ENCODE measurements around the gene TTC7B.
"Not testable (repeated sequence)": the region's sequence is repeated elsewhere in the genome, so short reads cannot be mapped to it uniquely, and the experiment has no call there.

TTC7B gene

GRCh38 chr14:90544971-90545370 is 271.3 kb downstream of the TTC7B start:
- DNase-seq (ENCODE audit: low spot score): no peak

GRCh38 chr14:90544566-90544965 is 271.7 kb downstream of the TTC7B start:
- no peak for DNase-seq (ENCODE audit: low spot score)

- no peak for DNase-seq (ENCODE audit: low spot score)
Observed at GRCh38 chr14:90543876-90544275, 272.4 kb downstream of the TTC7B start.

GRCh38 chr14:90541076-90541634 is 275.1 kb downstream of the TTC7B start:
- no peak for DNase-seq (ENCODE audit: low spot score)

GRCh38 chr14:90540437-90540836 is 275.8 kb downstream of the TTC7B start:
- no peak for DNase-seq (ENCODE audit: low spot score)

- no peak for DNase-seq (ENCODE audit: low spot score)
Observed at GRCh38 chr14:90539996-90540395, 276.2 kb downstream of the TTC7B start.

- DNase-seq (ENCODE audit: low spot score): no peak
Observed at GRCh38 chr14:90539496-90539775, 276.8 kb downstream of the TTC7B start.

GRCh38 chr14:90538716-90539495 is 277.3 kb downstream of the TTC7B start:
- no peak for DNase-seq (ENCODE audit: low spot score)

GRCh38 chr14:90538095-90538494 is 278.1 kb downstream of the TTC7B start:
- DNase-seq (ENCODE audit: low spot score): no peak

GRCh38 chr14:90536511-90537191 is 279.6 kb downstream of the TTC7B start:
- DNase-seq (ENCODE audit: low spot score): peak; percentile 36

GRCh38 chr14:90536092-90536491 is 280.1 kb downstream of the TTC7B start:
- no peak for DNase-seq (ENCODE audit: low spot score)

GRCh38 chr14:90535556-90536090 is 280.6 kb downstream of the TTC7B start:
- no peak for DNase-seq (ENCODE audit: low spot score)

GRCh38 chr14:90534838-90535555 is 281.2 kb downstream of the TTC7B start:
- DNase-seq (ENCODE audit: low spot score): no peak

GRCh38 chr14:90534091-90534837 is 282.0 kb downstream of the TTC7B start:
- DNase-seq (ENCODE audit: low spot score): peak; percentile 33

- peak; percentile 62 for DNase-seq (ENCODE audit: low spot score)
Observed at GRCh38 chr14:90533591-90534021, 282.6 kb downstream of the TTC7B start.

GRCh38 chr14:90532826-90533525 is 283.3 kb downstream of the TTC7B start:
- no peak for DNase-seq (ENCODE audit: low spot score)

GRCh38 chr14:90531497-90531896 is 284.7 kb downstream of the TTC7B start:
- no peak for DNase-seq (ENCODE audit: low spot score)

- DNase-seq (ENCODE audit: low spot score): no peak
Observed at GRCh38 chr14:90530523-90530922, 285.7 kb downstream of the TTC7B start.

GRCh38 chr14:90527978-90528377 is 288.3 kb downstream of the TTC7B start:
- DNase-seq (ENCODE audit: low spot score): no peak

GRCh38 chr14:90526536-90526935 is 289.7 kb downstream of the TTC7B start:
- DNase-seq (ENCODE audit: low spot score): not testable (repeated sequence)
